Left ventricle myocardium inferior (tissue), 1 donor: Measurements from ENCODE around the gene SYNCRIP. TPM values are rescaled to one million over a fixed set of nuclear protein-coding genes. Genes with fewer than 3 reads are reported as not detected.
"Not testable (repeated sequence)": the region's sequence is repeated elsewhere in the genome, so short reads cannot be mapped to it uniquely, and the experiment has no call there.

Source experiments
- DNase-seq: peaks from one replicate; pipeline ENCODE4 v3.0.0-alpha.2; 2020
- H3K27ac ChIP-seq: fragments of 200-600 bp; replicated peaks from 2 replicates; pipeline ENCODE4 v1.8.0; 2021
- H3K27me3 ChIP-seq: fragments of 200-600 bp; 2 replicates; pipeline ENCODE4 v1.8.0; 2021; ENCODE audit warnings: low read depth
- H3K36me3 ChIP-seq: fragments of 200-600 bp; 2 replicates; pipeline ENCODE4 v1.8.0; 2021
- H3K4me1 ChIP-seq: fragments of 200-600 bp; 2 replicates; pipeline ENCODE4 v1.8.0; 2021
- H3K4me3 ChIP-seq: fragments of 200-600 bp; 2 replicates; pipeline ENCODE4 v1.8.0; 2021; ENCODE audit warnings: mild to moderate bottlenecking, moderate library complexity
- H3K9me3 ChIP-seq: fragments of 200-600 bp; replicated peaks from 2 replicates; pipeline ENCODE4 v1.8.0; 2021
- intact Hi-C: fragments of 100-400 bp; cut with micrococcal nuclease; formaldehyde crosslinking; loops from one replicate; pipeline ENCODE4 v1.11.0; 2022
- total RNA-seq: library from RNA; stranded (reverse); fragmentation: NEBNext Ultra II Directional; extraction: Animal tissue kit (Norgen Biotek cat#: 25700); gene quantifications from one replicate; pipeline ENCODE4 v1.2.1, GENCODE V29; 2021
- TF ChIP-seq, protein P1 (sequence below): fragments of 200-600 bp; IDR thresholded peaks from 2 replicates; pipeline ENCODE4 v1.8.0; 2021; ENCODE audit warnings: antibody characterized with exemption, mild to moderate bottlenecking, borderline replicate concordance
- donor health status: DM: no; HTN: yes; CAD: no; lungs with severe emphysema.

Gene SYNCRIP
- total RNA-seq, 1 donor from 2014 or later: 61.2 TPM

- Histone ChIP-seq H3K36me3 (peaks cover 33% of the 10 kb centered on the region), H3K27me3 (no peaks in the 10 kb centered on the region), H3K9me3 (no peaks in the 10 kb centered on the region), H3K27ac (peak overlapping the region; percentile 100), H3K4me1 (peaks cover 62% of the 10 kb centered on the region), H3K4me3 (peak overlapping the region; percentile 99)
- DNase-seq: peak; percentile 63
- TF ChIP-seq, protein P1, sequence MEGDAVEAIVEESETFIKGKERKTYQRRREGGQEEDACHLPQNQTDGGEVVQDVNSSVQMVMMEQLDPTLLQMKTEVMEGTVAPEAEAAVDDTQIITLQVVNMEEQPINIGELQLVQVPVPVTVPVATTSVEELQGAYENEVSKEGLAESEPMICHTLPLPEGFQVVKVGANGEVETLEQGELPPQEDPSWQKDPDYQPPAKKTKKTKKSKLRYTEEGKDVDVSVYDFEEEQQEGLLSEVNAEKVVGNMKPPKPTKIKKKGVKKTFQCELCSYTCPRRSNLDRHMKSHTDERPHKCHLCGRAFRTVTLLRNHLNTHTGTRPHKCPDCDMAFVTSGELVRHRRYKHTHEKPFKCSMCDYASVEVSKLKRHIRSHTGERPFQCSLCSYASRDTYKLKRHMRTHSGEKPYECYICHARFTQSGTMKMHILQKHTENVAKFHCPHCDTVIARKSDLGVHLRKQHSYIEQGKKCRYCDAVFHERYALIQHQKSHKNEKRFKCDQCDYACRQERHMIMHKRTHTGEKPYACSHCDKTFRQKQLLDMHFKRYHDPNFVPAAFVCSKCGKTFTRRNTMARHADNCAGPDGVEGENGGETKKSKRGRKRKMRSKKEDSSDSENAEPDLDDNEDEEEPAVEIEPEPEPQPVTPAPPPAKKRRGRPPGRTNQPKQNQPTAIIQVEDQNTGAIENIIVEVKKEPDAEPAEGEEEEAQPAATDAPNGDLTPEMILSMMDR: peak; percentile 22
- intact Hi-C loops: no loop called here
These were observed 551 bp downstream of the SYNCRIP start for GRCh38 chr6:85641897-85642773.

DNA sequence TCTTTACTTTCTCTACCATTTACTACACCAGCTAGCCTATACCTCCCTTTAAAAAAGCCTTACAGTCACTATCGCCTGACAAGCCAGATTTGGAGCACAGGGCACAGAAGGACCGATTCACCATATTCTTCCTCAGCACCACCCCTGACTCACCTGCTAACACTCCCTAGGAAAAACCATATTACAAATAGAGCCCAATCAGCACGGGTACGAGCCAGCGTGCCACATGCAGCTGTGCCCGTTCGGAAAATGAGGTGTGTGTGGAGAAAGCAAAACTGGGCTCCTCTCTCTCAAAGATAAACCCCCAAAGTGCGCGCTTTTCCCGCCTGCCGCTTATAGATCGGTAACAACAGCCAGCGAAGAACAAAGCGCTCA is 1.2 kb downstream of the SYNCRIP start:
- H3K9me3 ChIP-seq: no peaks in the 10 kb centered on the region
- peaks cover 68% of the 10 kb centered on the region for H3K4me1 ChIP-seq
- H3K27ac ChIP-seq: peak overlapping the region; percentile 100
- intact Hi-C loops: no loop called here
- DNase-seq: no peak
- H3K27me3 ChIP-seq: no peaks in the 10 kb centered on the region
- peaks cover 40% of the 10 kb centered on the region for H3K36me3 ChIP-seq
- H3K4me3 ChIP-seq: peak overlapping the region; percentile 99
- TF ChIP-seq, protein P1: no peak

GRCh38 chr6:85640821-85641220 is 1.9 kb downstream of the SYNCRIP start:
- H3K4me3 ChIP-seq: peak overlapping the region; percentile 99
- H3K9me3 ChIP-seq: no peaks in the 10 kb centered on the region
- H3K4me1 ChIP-seq: peaks cover 74% of the 10 kb centered on the region
- intact Hi-C loops: no loop called here
- no peak for DNase-seq
- no peaks in the 10 kb centered on the region for H3K27me3 ChIP-seq
- TF ChIP-seq, protein P1: no peak
- no peak overlapping the region for H3K27ac ChIP-seq
- peaks cover 47% of the 10 kb centered on the region for H3K36me3 ChIP-seq

DNA sequence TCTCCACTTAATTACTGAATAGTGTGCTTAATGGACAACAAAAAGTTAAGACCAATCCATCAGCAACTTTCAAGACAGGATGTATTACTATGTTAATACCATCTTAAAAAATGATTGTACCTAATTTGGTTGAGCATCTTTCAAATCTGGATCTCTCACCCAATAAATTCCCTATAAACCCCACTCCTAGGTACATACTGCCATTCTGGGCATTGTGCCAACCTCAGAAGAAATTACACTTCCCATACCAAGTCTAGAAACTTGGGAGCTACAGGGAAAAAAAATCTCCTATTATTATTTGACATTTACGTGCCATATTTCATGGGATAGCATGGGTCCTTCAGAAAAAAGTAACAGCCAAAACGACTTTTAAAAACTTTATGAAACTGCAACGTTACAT is 5.1 kb downstream of the SYNCRIP start:
- Histone ChIP-seq H3K36me3 (peaks cover 79% of the 10 kb centered on the region), H3K27ac (no peak overlapping the region), H3K27me3 (no peaks in the 10 kb centered on the region), H3K4me3 (no peak overlapping the region), H3K4me1 (peaks cover 95% of the 10 kb centered on the region), H3K9me3 (no peaks in the 10 kb centered on the region)
- intact Hi-C loops: no loop called here
- DNase-seq: no peak
- TF ChIP-seq, protein P1: no peak

DNA sequence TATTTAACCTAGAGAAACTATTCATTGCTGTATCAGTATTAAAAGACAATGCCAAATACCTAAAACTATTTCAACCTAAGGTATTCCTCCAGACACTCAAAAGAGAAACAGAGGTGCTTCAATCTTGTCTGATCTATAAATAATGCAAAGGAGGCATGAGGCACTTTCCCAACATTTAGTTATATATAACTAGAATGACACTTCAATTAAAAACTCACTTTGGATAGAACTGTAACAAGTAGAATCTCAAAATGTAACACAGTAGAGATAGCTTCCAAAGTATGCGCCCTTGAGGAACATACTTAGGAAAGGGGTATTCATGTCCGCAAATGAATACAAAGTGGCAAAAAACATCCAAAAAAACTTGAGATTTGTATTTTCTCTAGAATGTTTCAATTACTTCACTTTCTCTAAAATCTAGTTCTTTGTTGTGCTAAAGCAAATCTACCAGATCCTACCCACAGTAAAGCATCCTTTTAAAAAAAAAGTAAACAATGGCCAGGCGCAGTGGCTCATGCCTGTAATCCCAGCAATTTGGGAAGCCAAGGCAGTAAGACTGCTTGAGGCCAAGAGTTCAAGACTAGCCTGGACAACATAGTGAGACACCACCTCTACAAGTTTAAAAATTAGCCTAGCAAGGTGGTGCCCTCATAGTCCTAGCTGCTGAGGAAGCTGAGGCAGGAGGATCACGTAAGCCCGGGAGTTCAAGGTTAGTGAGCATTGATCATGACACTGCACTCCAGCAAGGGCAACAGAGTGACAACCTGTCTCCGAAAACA is 10.3 kb downstream of the SYNCRIP start:
- Histone ChIP-seq H3K4me1 (peaks cover 91% of the 10 kb centered on the region), H3K36me3 (peaks cover 88% of the 10 kb centered on the region), H3K4me3 (no peak overlapping the region), H3K27me3 (no peaks in the 10 kb centered on the region), H3K27ac (peak overlapping the region; percentile 10), H3K9me3 (no peaks in the 10 kb centered on the region)
- no peak for DNase-seq
- intact Hi-C loops: no loop called here
- TF ChIP-seq, protein P1: no peak

DNA sequence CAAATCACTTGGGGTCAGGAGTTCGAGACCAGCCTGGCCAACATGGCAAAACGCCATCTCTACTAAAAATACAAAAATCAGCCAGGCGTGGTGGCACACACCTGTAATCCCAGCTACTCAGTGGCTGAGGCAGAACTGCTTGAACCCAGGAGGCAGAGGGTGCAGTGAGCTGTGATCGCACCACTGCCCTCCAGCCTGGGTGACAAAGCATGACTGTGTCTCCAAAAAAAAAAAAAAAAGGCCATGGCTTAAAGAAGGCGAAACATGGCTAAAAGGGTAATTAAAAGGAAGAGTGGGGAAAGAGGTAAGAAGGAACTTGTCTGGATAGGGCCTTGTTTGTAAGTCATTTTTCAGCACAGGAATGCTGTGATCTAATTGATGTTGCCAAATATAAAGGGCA is 11.6 kb downstream of the SYNCRIP start:
- peaks cover 86% of the 10 kb centered on the region for H3K4me1 ChIP-seq
- H3K27me3 ChIP-seq, H3K4me3 ChIP-seq, DNase-seq, H3K27ac ChIP-seq, H3K9me3 ChIP-seq, intact Hi-C loops: not testable (repeated sequence)
- H3K36me3 ChIP-seq: peaks cover 88% of the 10 kb centered on the region
